Measurements from ENCODE around the gene BOLA3.

GRCh38 chr2:74111380-74111779 is 36.3 kb downstream of the BOLA3 start:
- TF ChIP-seq POLR2A (IDR thresholded peaks at IDR 0.05) = no peak
- no peak for TF ChIP-seq CTCF (IDR thresholded peaks at IDR 0.05 in 8 of 11, conservative IDR thresholded peaks at IDR 0.05 in 3 of 11)
